GM12878 (cell line): ENCODE results near the gene VIT. TPM values are rescaled to one million over a fixed set of nuclear protein-coding genes. Genes with fewer than 3 reads are reported as not detected.

Experiments used
- ATAC-seq: fragments of 200-7000 bp; cut with Tn5 transposase; 3 replicates; pipeline ENCODE4 v1.9.1; 2020; ENCODE audit warnings: mild to moderate bottlenecking, moderate library complexity
- BruUV-seq: library from RNA; stranded (reverse); fragments of 400-500 nt; replicated peaks from 2 replicates; lab custom pipeline; 2021; lab: Mats Ljungman, UMichigan
- CTCF ChIA-PET: fragments of 300-600 bp; sonication (Branson Sonifier 250); formaldehyde crosslinking; extraction: SDS; loops from one replicate; lab custom pipeline; 2021; ENCODE audit warnings: inconsistent platforms; lab: Yijun Ruan, JAX
- POLR2A ChIA-PET: fragments of 350-600 bp; formaldehyde crosslinking; extraction: SDS; loops from one replicate; lab custom pipeline; 2021; ENCODE audit warnings: inconsistent platforms; lab: Charles Lee
- RAD21 ChIA-PET: fragments of 300-600 bp; sonication (Branson Sonifier 250); formaldehyde crosslinking; loops from one replicate; lab custom pipeline; 2023; ENCODE audit warnings: antibody characterized with exemption; ENCODE audit not compliant: unreplicated experiment; lab: Charles Lee
- SMC1A ChIA-PET: fragments of 300-600 bp; sonication (Branson Sonifier 250); formaldehyde crosslinking; loops from one replicate; lab custom pipeline; 2023; ENCODE audit not compliant: unreplicated experiment, uncharacterized antibody; lab: Charles Lee
- DNase-seq: peaks from one replicate; pipeline ENCODE4 v3.0.0-alpha.2; 2011; ENCODE audit warnings: low read depth, low spot score
- FAIRE-seq: peaks from 3 replicates; lab custom pipeline; 2011; peaks lifted over from hg19 to GRCh38; lab: Jason Lieb, UNC
- H2AFZ ChIP-seq: 2 replicates; pipeline ENCODE4 v1.6.0; 2011; ENCODE audit warnings: low read depth, low read length, control low read depth; ENCODE audit not compliant: control insufficient read depth
- H3K27ac ChIP-seq: 2 replicates; pipeline ENCODE4 v1.5.1; 2011; ENCODE audit warnings: control low read depth; ENCODE audit not compliant: control insufficient read depth, insufficient read depth
- H3K27me3 ChIP-seq, 2 experiments: replicated peaks in 1 of 2; 2 replicates each; pipeline versions ENCODE4 v1.6.0 to v1.6.1; 2011; ENCODE audit warnings: low read length in 1 of 2; ENCODE audit not compliant: control insufficient read depth in 2 of 2, insufficient read depth in 2 of 2
- H3K36me3 ChIP-seq, 2 experiments: 2 replicates each; pipeline ENCODE4 v1.5.1; 2011; ENCODE audit warnings: low read length in 1 of 2; ENCODE audit not compliant: control insufficient read depth in 2 of 2, insufficient read depth in 2 of 2
- H3K4me1 ChIP-seq: 2 replicates; pipeline ENCODE4 v1.6.1; 2011; ENCODE audit warnings: mild to moderate bottlenecking, low read length, moderate library complexity, mixed read lengths; ENCODE audit not compliant: control insufficient read depth, insufficient read depth
- H3K4me2 ChIP-seq: 2 replicates; pipeline ENCODE4 v1.6.0; 2011; ENCODE audit warnings: control low read depth; ENCODE audit not compliant: control insufficient read depth, insufficient read depth
- H3K4me3 ChIP-seq: fragments of 200-600 bp; sonication (generic); 2 replicates; pipeline ENCODE4 v1.5.1; 2016
- H3K79me2 ChIP-seq: 2 replicates; pipeline ENCODE4 v1.6.0; 2011; ENCODE audit warnings: low read length; ENCODE audit not compliant: control insufficient read depth, insufficient read depth
- H3K9ac ChIP-seq: 2 replicates; pipeline ENCODE4 v1.8.0; 2011; ENCODE audit warnings: low read length, control low read depth, mixed read lengths; ENCODE audit not compliant: control insufficient read depth, insufficient read depth
- H3K9me3 ChIP-seq: replicated peaks from 3 replicates; pipeline ENCODE4 v1.5.1; 2011; ENCODE audit warnings: mild to moderate bottlenecking, low read length; ENCODE audit not compliant: control insufficient read depth, insufficient read depth
- H4K20me1 ChIP-seq: 2 replicates; pipeline ENCODE4 v1.6.0; 2011; ENCODE audit not compliant: control insufficient read depth, insufficient read depth
- BCLAF1 ChIP-seq: fragments of 450-650 bp; IDR thresholded peaks from 2 replicates; pipeline ENCODE4 v1.6.1; 2017; ENCODE audit warnings: antibody characterized with exemption, mild to moderate bottlenecking, moderate library complexity
- CTCF ChIP-seq, 3 experiments: IDR thresholded peaks in 2 of 3; conservative IDR thresholded peaks in 1 of 3; 2 replicates each; pipeline ENCODE4 v1.5.1; 2011; ENCODE audit warnings: low read depth in 3 of 3, low read length in 3 of 3, mild to moderate bottlenecking in 3 of 3, control low read depth in 2 of 3, moderate library complexity in 2 of 3, inconsistent platforms in 1 of 3, mixed read lengths in 1 of 3; ENCODE audit not compliant: control insufficient read depth in 2 of 3, insufficient read depth in 1 of 3; ENCODE audit errors: extremely low read depth in 1 of 3
- IKZF1 ChIP-seq: fragments of 450-650 bp; conservative IDR thresholded peaks from 2 replicates; pipeline ENCODE4 v1.6.1; 2017; ENCODE audit warnings: antibody characterized with exemption, mild to moderate bottlenecking
- SKIL ChIP-seq: fragments of 450-650 bp; IDR thresholded peaks from 2 replicates; pipeline ENCODE4 v1.6.1; 2017; ENCODE audit warnings: mild to moderate bottlenecking, low read depth, inconsistent platforms; ENCODE audit not compliant: poor library complexity, severe bottlenecking
- SMC3 ChIP-seq: IDR thresholded peaks from 2 replicates; pipeline ENCODE4 v1.6.1; 2011; ENCODE audit warnings: low read length, improper control_type of control experiment, borderline replicate concordance
- SRF ChIP-seq, 2 experiments: IDR thresholded peaks; 2 replicates each; pipeline ENCODE4 v1.6.1; 2011; ENCODE audit warnings: low read depth in 2 of 2, low read length in 2 of 2, mild to moderate bottlenecking in 1 of 2, moderate library complexity in 1 of 2
- WGBS: methylation state at CpG from one replicate; pipeline ENCODE4 v1.1.6; 2016; ENCODE audit warnings: low lambda C conversion rate; ENCODE audit not compliant: insufficient replicate concordance, insufficient coverage; ENCODE audit errors: missing lambda C conversion rate; 5-methylcytosine and 5-hydroxymethylcytosine counted together
- in situ Hi-C: fragments of 300-500 bp; cut with MboI; formaldehyde crosslinking; loops from 9 replicates; pipeline ENCODE4 v1.14.3; 2018; ENCODE audit warnings: mixed read lengths
- intact Hi-C: fragments of 100-400 bp; cut with micrococcal nuclease; formaldehyde crosslinking; loops from one replicate; pipeline ENCODE4 v1.14.2; 2022; ENCODE audit not compliant: unreplicated experiment
- polyA plus RNA-seq, 11 experiments: library from polyadenylated mRNA; depleted of rRNA in 4 of 11; unstranded in 6 of 11; stranded (reverse) in 5 of 11; fragments of >200 nt; fragmentation: Nextera tagmentation in 4 of 11; fragmentation: Illumina TruSeq in 1 of 11; extraction: Ambion mirVana in 4 of 11; extraction: Trizol in 1 of 11; gene quantifications; 1 replicate in 1 of 11; 2 replicates in 10 of 11; pipeline versions ENCODE4 v1.2.1 to v1.2.3, GENCODE V29; 2011 to 2016; ENCODE audit warnings: inconsistent platforms in 2 of 11, missing spikeins in 2 of 11, low read depth in 1 of 11
- total RNA-seq, 4 experiments: library from RNA; depleted of rRNA in 3 of 4; stranded (reverse); fragments of >200 nt in 3 of 4; fragmentation: Illumina TruSeq in 1 of 4; extraction: Trizol in 1 of 4; gene quantifications; 2 replicates each; pipeline versions ENCODE4 v1.2.1 to v1.2.3, GENCODE V29; 2013 to 2021

Gene VIT
- total and polyA plus RNA-seq, 10 of the 15 experiments (the other 5 are each of a cell fraction or from before 2014, with no cell fraction given): 0.05 to 0.14 TPM; not detected in 8

GRCh38 chr2:36818542-36818941 is 122.0 kb downstream of the VIT start:
- in situ Hi-C loops: no loop called here
- POLR2A ChIA-PET: no interaction called here
- no peaks in the 10 kb centered on the region for H3K9me3 ChIP-seq

More at GRCh38 chr2:36818542-36818941, 122.0 kb downstream of the VIT start:
- Histone ChIP-seq H3K4me2 (no peak overlapping the region), H3K79me2 (no peaks in the 10 kb centered on the region), H3K27ac (no peak overlapping the region), H2AFZ (no peak overlapping the region), H3K4me3 (no peak overlapping the region), H3K4me1 (no peaks in the 10 kb centered on the region), H3K36me3 (no peaks in the 10 kb centered on the region), H4K20me1 (no peaks in the 10 kb centered on the region), H3K27me3 (peaks cover 0 to 3% of the 10 kb centered on the region in 2 experiments; a peak in 2 of 4 replicates), H3K9ac (no peak overlapping the region)
- CTCF ChIA-PET: interaction anchor here (0.8 to 4.8 kb wide), 11 partner anchors 9 to 188 kb away, joined by 3 to 36 read pairs (median 5); no protein-coding TSS in a partner anchor
- RAD21 ChIA-PET: interaction anchor here (0.9 kb wide), 1 partner anchor 109 kb away, joined by 3 read pairs; no protein-coding TSS in a partner anchor
- 54% methylated on average over 2 of the region's 2 CpGs for WGBS
- FAIRE-seq: no peak
- no TSS peak for BruUV-seq
- SMC1A ChIA-PET: interaction anchor here (0.8 to 2.9 kb wide), 5 partner anchors 7 to 100 kb away, joined by 3 to 15 read pairs (median 7); no protein-coding TSS in a partner anchor
- no peak for DNase-seq
- ATAC-seq: no peak
- TF ChIP-seq CTCF (IDR thresholded peaks at IDR 0.05 in 2 of 3, conservative IDR thresholded peaks at IDR 0.05 in 1 of 3; ENCODE audit: control insufficient read depth in 2 of 3, extremely low read depth in 1 of 3, insufficient read depth in 1 of 3, low read depth in 3 of 3, low read length in 3 of 3) (no peak), BCLAF1 (no peak), SRF (IDR thresholded peaks at IDR 0.05; ENCODE audit: low read depth in 2 of 2, low read length in 2 of 2) (no peak), SMC3 (no peak), IKZF1 (no peak), SKIL (no peak)
- intact Hi-C loops: no loop called here
